Islet precursor cell (in vitro differentiated cells): ENCODE results near the gene UBAC2.
"Not testable (repeated sequence)": the region's sequence is repeated elsewhere in the genome, so short reads cannot be mapped to it uniquely, and the experiment has no call there.

Source experiments
- DNase-seq: peaks from one replicate; pipeline ENCODE4 v3.0.0-alpha.2; 2018

Gene UBAC2

GRCh38 chr13:99249606-99250005 is 49.0 kb downstream of the UBAC2 start:
- not testable (repeated sequence) for DNase-seq

- no peak for DNase-seq
Measured at GRCh38 chr13:99250982-99251825, 50.5 kb downstream of the UBAC2 start.

GRCh38 chr13:99251921-99252320 is 51.3 kb downstream of the UBAC2 start:
- no peak for DNase-seq

- DNase-seq = no peak
Measured at GRCh38 chr13:99254830-99255229, 54.2 kb downstream of the UBAC2 start.

- DNase-seq = no peak
Measured at GRCh38 chr13:99255271-99255670, 54.6 kb downstream of the UBAC2 start.

GRCh38 chr13:99256283-99256682 is 55.6 kb downstream of the UBAC2 start:
- no peak for DNase-seq

GRCh38 chr13:99256709-99257108 is 56.1 kb downstream of the UBAC2 start:
- DNase-seq = no peak

GRCh38 chr13:99257291-99257690 is 56.6 kb downstream of the UBAC2 start:
- no peak for DNase-seq

GRCh38 chr13:99258210-99258860 is 57.7 kb downstream of the UBAC2 start, which contains the start of gene GPR18:
TSS of gene GPR18 (minus strand) at chr13:99258379. CDS start at chr13:99255872, 2,507 bp downstream.
- no peak for DNase-seq

- DNase-seq = no peak
Measured at GRCh38 chr13:99258946-99259345, 58.3 kb downstream of the UBAC2 start.

GRCh38 chr13:99260216-99260615 is 59.6 kb downstream of the UBAC2 start:
- no peak for DNase-seq

- no peak for DNase-seq
Measured at GRCh38 chr13:99261059-99261458, 60.4 kb downstream of the UBAC2 start.

- DNase-seq = no peak
Measured at GRCh38 chr13:99263126-99263785, 62.6 kb downstream of the UBAC2 start.

GRCh38 chr13:99264051-99264450 is 63.4 kb downstream of the UBAC2 start:
- DNase-seq = no peak

GRCh38 chr13:99265162-99265800 is 64.6 kb downstream of the UBAC2 start:
- DNase-seq = no peak

GRCh38 chr13:99265821-99266426 is 65.3 kb downstream of the UBAC2 start:
- DNase-seq = no peak

- no peak for DNase-seq
Measured at GRCh38 chr13:99266827-99267226, 66.2 kb downstream of the UBAC2 start.

- DNase-seq = no peak
Measured at GRCh38 chr13:99267927-99268326, 67.3 kb downstream of the UBAC2 start.

- DNase-seq = no peak
Measured at GRCh38 chr13:99268822-99269221, 68.2 kb downstream of the UBAC2 start.

- DNase-seq = no peak
Measured at GRCh38 chr13:99269627-99270241, 69.1 kb downstream of the UBAC2 start.

- DNase-seq = no peak
Measured at GRCh38 chr13:99270518-99270917, 69.9 kb downstream of the UBAC2 start.

- DNase-seq = no peak
Measured at GRCh38 chr13:99271249-99271648, 70.6 kb downstream of the UBAC2 start.
